ENCODE data around the gene MEF2C.

The MEF2C gene

GRCh38 chr5:88834499-88834898 is 48.5 kb downstream of the MEF2C start:
- TF ChIP-seq POLR2AphosphoS5 (IDR thresholded peaks at IDR 0.05; ENCODE audit: low read depth, low read length): no peak
- TF ChIP-seq TAF1 (IDR thresholded peaks at IDR 0.05; ENCODE audit: borderline replicate concordance, low read depth, low read length): no peak
- no peak for TF ChIP-seq POLR2A (IDR thresholded peaks at IDR 0.05; ENCODE audit: low read depth, low read length)
- no peak for FAIRE-seq
- no peak for DNase-seq (ENCODE audit: insufficient read length)

DNA sequence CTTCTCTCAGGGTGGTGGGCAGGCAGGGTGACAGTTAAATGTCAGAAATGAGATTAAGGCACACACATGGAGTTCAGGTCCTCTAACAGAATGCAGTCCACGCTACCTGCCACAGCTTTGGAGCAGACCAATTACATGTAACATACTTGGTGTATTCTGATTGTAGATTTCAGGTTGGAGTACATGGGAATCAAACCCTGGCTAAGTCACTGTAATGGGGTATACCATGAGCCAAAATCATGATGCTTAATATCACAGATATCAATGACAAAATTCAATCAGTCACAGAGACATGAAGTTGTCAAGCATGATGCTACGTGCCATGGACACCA is 48.9 kb downstream of the MEF2C start:
- FAIRE-seq: peak; percentile 97

GRCh38 chr5:88833371-88834130 is 49.4 kb downstream of the MEF2C start:
- TF ChIP-seq POLR2A (IDR thresholded peaks at IDR 0.05; ENCODE audit: low read depth, low read length): no peak
- no peak for TF ChIP-seq POLR2AphosphoS5 (IDR thresholded peaks at IDR 0.05; ENCODE audit: low read depth, low read length)
- TF ChIP-seq TAF1 (IDR thresholded peaks at IDR 0.05; ENCODE audit: borderline replicate concordance, low read depth, low read length): no peak
- DNase-seq (ENCODE audit: insufficient read length) (no peak), FAIRE-seq (peak; percentile 86)

More for the DNA sequence above, 48.9 kb downstream of the MEF2C start:
- no peak for DNase-seq (ENCODE audit: insufficient read length)
- TF ChIP-seq TAF1 (IDR thresholded peaks at IDR 0.05; ENCODE audit: borderline replicate concordance, low read depth, low read length) (no peak), POLR2AphosphoS5 (IDR thresholded peaks at IDR 0.05; ENCODE audit: low read depth, low read length) (peak; percentile 53; the same call in 1 of the 2 replicates), POLR2A (IDR thresholded peaks at IDR 0.05; ENCODE audit: low read depth, low read length) (peak; percentile 53)

GRCh38 chr5:88831816-88832215 is 51.2 kb downstream of the MEF2C start:
- FAIRE-seq (peak; percentile 87), DNase-seq (ENCODE audit: insufficient read length) (no peak)
- TF ChIP-seq POLR2AphosphoS5 (IDR thresholded peaks at IDR 0.05; ENCODE audit: low read depth, low read length) (no peak), POLR2A (IDR thresholded peaks at IDR 0.05; ENCODE audit: low read depth, low read length) (no peak), TAF1 (IDR thresholded peaks at IDR 0.05; ENCODE audit: borderline replicate concordance, low read depth, low read length) (no peak)

GRCh38 chr5:88830567-88830966 is 52.4 kb downstream of the MEF2C start:
- peak; percentile 29; the same call in 1 of the 2 replicates for TF ChIP-seq POLR2AphosphoS5 (IDR thresholded peaks at IDR 0.05; ENCODE audit: low read depth, low read length)
- TF ChIP-seq POLR2A (IDR thresholded peaks at IDR 0.05; ENCODE audit: low read depth, low read length): peak; percentile 49
- no peak for TF ChIP-seq TAF1 (IDR thresholded peaks at IDR 0.05; ENCODE audit: borderline replicate concordance, low read depth, low read length)

DNA sequence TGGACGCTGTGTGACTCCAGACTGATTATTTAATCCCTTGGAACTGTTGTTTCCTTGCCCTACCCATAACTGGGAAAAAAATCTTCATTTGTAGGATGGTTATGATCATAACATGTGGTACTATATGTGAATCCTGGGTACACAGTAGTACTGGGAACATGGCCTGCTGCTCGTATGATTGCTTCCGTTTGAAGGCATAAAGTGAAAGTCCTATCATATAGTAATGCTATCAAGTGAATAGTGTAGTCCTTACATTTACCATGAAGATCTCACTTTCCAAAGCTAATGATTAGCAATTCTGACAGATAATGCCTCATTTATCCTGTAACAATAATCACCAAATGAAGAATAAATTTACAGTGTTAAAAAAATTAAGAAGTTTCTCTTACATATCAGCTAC is 53.2 kb downstream of the MEF2C start:
- DNase-seq (ENCODE audit: insufficient read length): no peak
- peak; percentile 94 for FAIRE-seq
- TF ChIP-seq TAF1 (IDR thresholded peaks at IDR 0.05; ENCODE audit: borderline replicate concordance, low read depth, low read length) (no peak), POLR2AphosphoS5 (IDR thresholded peaks at IDR 0.05; ENCODE audit: low read depth, low read length) (no peak; the same call in 1 of the 2 replicates), POLR2A (IDR thresholded peaks at IDR 0.05; ENCODE audit: low read depth, low read length) (no peak)

More at GRCh38 chr5:88830567-88830966, 52.4 kb downstream of the MEF2C start:
- peak; percentile 82 for FAIRE-seq
- DNase-seq (ENCODE audit: insufficient read length): no peak

GRCh38 chr5:88829054-88829453 is 53.9 kb downstream of the MEF2C start:
- no peak; the same call in none of the 2 replicates for TF ChIP-seq POLR2AphosphoS5 (IDR thresholded peaks at IDR 0.05; ENCODE audit: low read depth, low read length)
- no peak for TF ChIP-seq TAF1 (IDR thresholded peaks at IDR 0.05; ENCODE audit: borderline replicate concordance, low read depth, low read length)
- peak; percentile 10; the same call in 1 of the 2 replicates for TF ChIP-seq POLR2A (IDR thresholded peaks at IDR 0.05; ENCODE audit: low read depth, low read length)
- no peak for FAIRE-seq
- no peak for DNase-seq (ENCODE audit: insufficient read length)

DNA sequence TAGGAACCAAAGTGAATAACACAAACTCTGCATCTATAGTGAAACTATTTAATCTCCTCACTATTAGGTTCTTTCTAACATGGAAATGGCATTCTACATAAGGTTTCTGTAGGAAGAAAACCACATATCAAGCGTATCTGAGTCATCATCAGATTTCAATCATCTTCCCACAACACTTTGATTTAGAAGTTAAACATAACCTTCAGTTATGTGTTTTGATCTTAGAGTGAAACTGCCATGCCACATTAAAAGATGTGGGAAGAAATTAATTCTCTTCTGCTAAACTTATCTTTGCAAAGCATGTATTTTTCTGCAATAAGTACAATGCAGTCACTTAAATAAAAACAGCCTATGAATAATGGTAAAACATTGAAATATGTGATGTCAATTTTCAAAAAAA is 55.0 kb downstream of the MEF2C start:
- FAIRE-seq (peak; percentile 79), DNase-seq (ENCODE audit: insufficient read length) (no peak)
- no peak for TF ChIP-seq POLR2AphosphoS5 (IDR thresholded peaks at IDR 0.05; ENCODE audit: low read depth, low read length)
- no peak for TF ChIP-seq POLR2A (IDR thresholded peaks at IDR 0.05; ENCODE audit: low read depth, low read length)
- no peak for TF ChIP-seq TAF1 (IDR thresholded peaks at IDR 0.05; ENCODE audit: borderline replicate concordance, low read depth, low read length)

DNA sequence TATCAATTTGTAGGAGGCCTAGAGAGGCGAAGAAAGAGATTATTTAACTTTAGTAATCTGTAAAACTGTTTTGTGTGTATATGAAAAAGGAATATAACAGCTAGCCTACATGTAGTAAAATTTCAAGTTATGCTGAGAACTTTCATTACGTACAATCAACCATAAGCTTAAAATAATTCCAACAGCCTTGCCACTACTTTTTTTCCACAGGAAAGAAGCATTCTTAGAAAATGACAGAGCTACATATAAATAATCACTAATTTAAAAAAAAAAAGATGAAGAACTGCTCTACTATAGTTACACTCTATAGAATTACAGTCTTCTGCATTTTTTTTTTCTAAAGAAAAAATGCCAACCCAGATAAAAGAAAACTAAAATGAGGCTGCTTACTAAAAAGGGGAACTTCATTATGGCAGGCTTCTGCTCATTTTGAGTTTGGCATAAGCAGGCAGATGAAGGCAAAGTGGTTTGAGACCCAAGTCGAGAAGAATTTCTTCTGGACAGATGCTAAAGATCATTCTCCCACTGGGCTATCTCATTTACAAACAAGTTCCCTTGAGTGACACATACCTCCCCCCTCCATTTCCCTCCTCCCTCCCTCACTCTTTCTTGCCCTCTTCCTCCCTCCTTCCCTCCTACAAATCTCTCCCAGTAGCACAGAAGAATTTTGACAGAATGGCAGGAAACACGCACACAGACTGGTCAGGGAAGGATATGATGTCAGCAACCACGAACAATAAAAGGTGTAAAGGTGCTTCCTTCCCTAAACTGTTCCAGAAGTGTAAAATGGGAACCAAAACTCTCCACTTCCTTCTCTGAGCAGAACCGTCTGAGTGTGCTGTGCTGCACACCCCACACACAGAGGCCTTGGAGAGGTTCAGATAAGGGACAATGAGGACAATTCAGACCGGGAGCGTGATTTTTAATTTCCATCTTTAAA is 56.1 kb downstream of the MEF2C start:
- TF ChIP-seq TAF1 (IDR thresholded peaks at IDR 0.05; ENCODE audit: borderline replicate concordance, low read depth, low read length) (no peak), POLR2AphosphoS5 (IDR thresholded peaks at IDR 0.05; ENCODE audit: low read depth, low read length) (peak; percentile 72), POLR2A (IDR thresholded peaks at IDR 0.05; ENCODE audit: low read depth, low read length) (peak; percentile 53)
- no peak for DNase-seq (ENCODE audit: insufficient read length)
- peak; percentile 100 for FAIRE-seq

DNA sequence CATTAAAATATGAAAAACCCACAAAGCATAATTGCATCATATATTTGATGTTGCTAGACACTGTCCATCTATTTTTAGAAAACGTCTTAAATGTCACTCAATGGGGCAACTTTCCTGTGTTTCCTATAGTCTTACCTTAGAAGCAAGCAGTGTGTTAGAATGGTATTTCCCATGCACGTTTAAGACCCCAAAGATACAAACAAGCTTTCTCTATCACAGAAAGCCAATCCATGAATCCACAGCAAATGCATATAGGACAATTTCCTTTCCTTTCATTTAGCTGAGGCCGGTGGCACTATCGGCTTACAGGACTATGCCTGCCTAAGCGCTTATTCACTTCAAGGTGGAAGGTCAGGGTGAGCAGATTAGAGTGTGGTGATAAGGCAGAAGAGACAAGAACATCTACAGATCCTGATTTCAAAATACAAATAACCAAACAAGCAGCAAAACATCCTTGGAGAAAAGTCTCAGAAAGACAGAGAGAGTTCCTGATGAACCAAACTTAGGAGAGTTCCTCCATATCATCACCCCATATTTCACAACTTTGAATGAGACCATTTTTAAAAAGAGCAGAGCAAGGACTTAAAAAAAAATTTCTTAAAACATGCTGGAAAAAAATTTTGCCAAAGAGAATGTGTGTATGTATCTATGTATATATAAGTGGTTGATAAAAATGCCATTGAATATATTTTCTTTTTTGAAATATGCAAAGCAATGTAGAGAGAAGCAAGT is 57.2 kb downstream of the MEF2C start:
- DNase-seq (ENCODE audit: insufficient read length): no peak
- TF ChIP-seq POLR2AphosphoS5 (IDR thresholded peaks at IDR 0.05; ENCODE audit: low read depth, low read length) (0 out of 2 replicates have a peak, but pooled peaks have one; percentile 20), POLR2A (IDR thresholded peaks at IDR 0.05; ENCODE audit: low read depth, low read length) (no peak), TAF1 (IDR thresholded peaks at IDR 0.05; ENCODE audit: borderline replicate concordance, low read depth, low read length) (no peak)
- peak; percentile 94 for FAIRE-seq
